ENCODE measurements around the gene SUGP1. TPM values are rescaled to one million over a fixed set of nuclear protein-coding genes. Genes with fewer than 3 reads are reported as not detected.

SUGP1 gene
- total RNA-seq, 6 experiments from 2014 or later = 37.7 to 47.0 (median 44.4) TPM

DNA sequence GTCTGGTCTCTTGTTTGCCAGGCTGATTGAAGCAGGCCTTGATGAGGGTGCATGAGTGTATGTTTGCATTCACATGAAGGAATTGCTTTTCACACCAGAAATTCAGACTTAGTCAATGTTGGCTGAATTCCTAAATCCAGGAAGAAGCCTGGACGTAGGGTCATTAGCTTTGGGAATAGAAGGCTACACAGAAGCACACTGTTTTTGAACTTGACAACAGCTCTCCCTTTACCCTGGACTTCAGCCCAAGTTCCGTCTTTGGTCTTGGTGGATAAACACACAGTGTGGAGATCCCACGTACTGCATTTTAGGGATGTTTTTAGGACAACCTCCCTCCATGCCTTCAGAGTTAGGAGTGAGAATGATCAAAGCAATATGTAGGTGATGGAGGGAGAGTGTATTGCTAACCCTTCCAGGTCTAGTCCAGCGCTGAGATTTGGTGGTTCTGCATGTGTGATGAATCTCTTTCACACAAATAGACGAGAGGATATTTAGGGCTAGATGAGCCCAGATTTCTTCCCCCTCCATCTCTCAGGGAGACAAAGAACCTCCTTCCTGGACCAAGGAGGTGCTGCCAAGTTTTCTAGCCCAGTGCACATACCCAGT lies 70.0 kb downstream of the SUGP1 start:
- Mint-ChIP-seq H3K9me3 (no peaks in the 10 kb centered on the region), H3K36me3 (ENCODE audit: low read depth) (no peaks in the 10 kb centered on the region), H3K27me3 (ENCODE audit: insufficient read depth) (peaks cover 56% of the 10 kb centered on the region), H3K27ac (no peak overlapping the region), H3K4me1 (ENCODE audit: low read depth) (no peaks in the 10 kb centered on the region), H3K4me3 (no peak overlapping the region)
- no peak for DNase-seq
- TF ChIP-seq, protein P1, sequence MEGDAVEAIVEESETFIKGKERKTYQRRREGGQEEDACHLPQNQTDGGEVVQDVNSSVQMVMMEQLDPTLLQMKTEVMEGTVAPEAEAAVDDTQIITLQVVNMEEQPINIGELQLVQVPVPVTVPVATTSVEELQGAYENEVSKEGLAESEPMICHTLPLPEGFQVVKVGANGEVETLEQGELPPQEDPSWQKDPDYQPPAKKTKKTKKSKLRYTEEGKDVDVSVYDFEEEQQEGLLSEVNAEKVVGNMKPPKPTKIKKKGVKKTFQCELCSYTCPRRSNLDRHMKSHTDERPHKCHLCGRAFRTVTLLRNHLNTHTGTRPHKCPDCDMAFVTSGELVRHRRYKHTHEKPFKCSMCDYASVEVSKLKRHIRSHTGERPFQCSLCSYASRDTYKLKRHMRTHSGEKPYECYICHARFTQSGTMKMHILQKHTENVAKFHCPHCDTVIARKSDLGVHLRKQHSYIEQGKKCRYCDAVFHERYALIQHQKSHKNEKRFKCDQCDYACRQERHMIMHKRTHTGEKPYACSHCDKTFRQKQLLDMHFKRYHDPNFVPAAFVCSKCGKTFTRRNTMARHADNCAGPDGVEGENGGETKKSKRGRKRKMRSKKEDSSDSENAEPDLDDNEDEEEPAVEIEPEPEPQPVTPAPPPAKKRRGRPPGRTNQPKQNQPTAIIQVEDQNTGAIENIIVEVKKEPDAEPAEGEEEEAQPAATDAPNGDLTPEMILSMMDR (IDR thresholded peaks at IDR 0.05) = no peak

DNA sequence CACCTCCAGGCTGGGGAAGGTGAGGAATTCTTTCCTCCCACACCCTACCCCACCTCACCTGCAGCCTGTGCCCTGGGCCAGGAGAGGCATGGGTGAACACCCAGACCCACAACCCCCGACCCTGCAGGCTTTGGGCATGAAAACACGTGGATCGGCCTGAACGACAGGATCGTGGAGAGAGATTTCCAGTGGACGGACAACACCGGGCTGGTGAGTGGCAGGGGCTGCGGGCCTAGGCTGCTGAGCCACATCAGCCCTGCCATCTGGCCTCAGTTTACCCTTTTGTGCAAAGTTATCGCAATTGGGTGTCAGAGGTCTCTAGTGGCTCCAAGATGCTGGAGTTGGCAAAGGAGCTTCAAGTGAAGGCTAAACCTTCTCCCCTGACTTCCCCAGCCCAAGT lies 79.8 kb downstream of the SUGP1 start:
- TF ChIP-seq, protein P1 (IDR thresholded peaks at IDR 0.05) = no peak
- Mint-ChIP-seq H3K4me1 (ENCODE audit: low read depth) (no peaks in the 10 kb centered on the region), H3K36me3 (ENCODE audit: low read depth) (no peaks in the 10 kb centered on the region), H3K4me3 (no peak overlapping the region), H3K27ac (no peak overlapping the region), H3K27me3 (ENCODE audit: insufficient read depth) (peaks cover 15% of the 10 kb centered on the region), H3K9me3 (peaks cover 11% of the 10 kb centered on the region)
- no peak for DNase-seq

DNA sequence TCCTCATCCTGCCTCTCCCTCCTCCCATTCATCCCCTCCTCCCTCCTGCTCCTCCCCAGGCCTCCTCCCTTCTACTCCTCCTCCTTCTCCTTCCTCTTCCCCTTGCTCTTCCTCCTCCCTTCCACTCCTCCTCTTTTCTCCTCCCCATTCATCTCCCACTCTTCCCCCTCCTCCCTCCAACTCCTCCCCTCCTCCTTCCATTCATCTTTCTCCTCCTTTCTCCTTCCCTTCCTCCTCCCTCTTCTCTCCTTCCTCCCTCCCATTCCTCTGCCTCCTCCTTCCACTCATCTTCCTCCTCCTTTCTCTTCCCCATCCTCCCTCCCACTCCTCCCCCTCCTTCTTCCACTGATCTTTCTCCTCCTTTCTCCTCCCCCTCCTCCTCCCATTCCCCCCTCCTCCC lies 80.6 kb downstream of the SUGP1 start:
- Mint-ChIP-seq H3K27ac (no peak overlapping the region), H3K4me3 (no peak overlapping the region)

DNA sequence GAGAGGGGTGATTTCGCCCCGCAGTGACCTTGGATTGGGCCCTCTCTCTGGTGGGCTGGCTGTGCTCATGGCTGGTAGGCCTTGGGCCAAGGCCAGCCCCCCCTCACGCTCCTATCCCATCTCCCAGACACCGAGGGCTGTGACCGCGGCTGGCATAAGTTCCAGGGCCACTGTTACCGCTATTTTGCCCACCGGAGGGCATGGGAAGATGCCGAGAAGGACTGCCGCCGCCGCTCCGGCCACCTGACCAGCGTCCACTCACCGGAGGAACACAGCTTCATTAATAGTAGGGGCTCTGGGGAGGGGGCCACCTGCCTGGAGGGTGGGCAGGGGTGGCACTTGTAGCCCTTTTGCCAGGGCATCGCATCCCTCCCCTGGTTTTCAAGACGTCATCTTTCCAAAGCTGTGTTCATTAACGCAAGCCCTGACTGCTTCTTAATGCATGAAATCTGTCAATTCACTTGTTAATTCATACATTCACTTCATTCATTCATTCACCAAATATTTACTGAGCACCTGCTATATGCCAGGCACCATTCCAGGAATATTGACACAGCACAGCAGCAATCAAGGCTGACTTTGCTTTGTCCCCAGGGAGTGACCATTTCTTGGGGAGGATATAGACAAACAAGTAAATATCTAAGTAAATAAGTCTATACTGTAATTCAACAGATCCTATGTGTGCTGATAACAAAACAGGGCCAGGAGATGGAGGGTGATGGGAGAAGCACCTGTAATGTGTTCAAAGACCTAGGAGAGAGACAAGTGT lies 82.0 kb downstream of the SUGP1 start:
- DNase-seq = no peak
- TF ChIP-seq, protein P1 (IDR thresholded peaks at IDR 0.05) = no peak
- Mint-ChIP-seq H3K27ac (no peak overlapping the region), H3K36me3 (ENCODE audit: low read depth) (0 out of 2 replicates have a peak, but pooled peaks cover 6% of the 10 kb centered on the region), H3K4me3 (no peak overlapping the region), H3K4me1 (ENCODE audit: low read depth) (no peaks in the 10 kb centered on the region), H3K27me3 (ENCODE audit: insufficient read depth) (peaks cover 12% of the 10 kb centered on the region), H3K9me3 (peaks cover 29% of the 10 kb centered on the region)

More for the DNA sequence above, 80.6 kb downstream of the SUGP1 start:
- no peaks in the 10 kb centered on the region for H3K4me1 Mint-ChIP-seq (ENCODE audit: low read depth)
- TF ChIP-seq, protein P1 (IDR thresholded peaks at IDR 0.05) = no peak
- no peaks in the 10 kb centered on the region for H3K36me3 Mint-ChIP-seq (ENCODE audit: low read depth)
- peaks cover 15% of the 10 kb centered on the region for H3K9me3 Mint-ChIP-seq
- DNase-seq = no peak
- peaks cover 15% of the 10 kb centered on the region for H3K27me3 Mint-ChIP-seq (ENCODE audit: insufficient read depth)

- no peak for DNase-seq
- H3K4me3 Mint-ChIP-seq = no peak overlapping the region
Measured at GRCh38 chr19:19236173-19236572, 84.1 kb downstream of the SUGP1 start.

More at GRCh38 chr19:19236173-19236572, 84.1 kb downstream of the SUGP1 start:
- Mint-ChIP-seq H3K27me3 (ENCODE audit: insufficient read depth) (peaks cover 11% of the 10 kb centered on the region), H3K4me1 (ENCODE audit: low read depth) (no peaks in the 10 kb centered on the region), H3K27ac (no peak overlapping the region), H3K36me3 (ENCODE audit: low read depth) (0 out of 2 replicates have a peak, but pooled peaks cover 6% of the 10 kb centered on the region), H3K9me3 (peaks cover 31% of the 10 kb centered on the region)
- TF ChIP-seq, protein P1 (IDR thresholded peaks at IDR 0.05) = no peak
